Stimulated activated CD4-positive, alpha-beta T cell treated with anti-CD3 and anti-CD28 coated beads, TNF-alpha, amount 100 ng/mL, for 4 hours (primary cell): ENCODE measurements around the gene MEOX1.
"Not testable (repeated sequence)": the region's sequence is repeated elsewhere in the genome, so short reads cannot be mapped to it uniquely, and the experiment has no call there.

Experiments used
- DNase-seq, 3 experiments: peaks; one replicate each; pipeline ENCODE4 v3.0.0-alpha.2; 2020; ENCODE audit warnings: low read depth in 3 of 3

The MEOX1 gene

GRCh38 chr17:43616852-43617251 lies 44.9 kb downstream of the MEOX1 start:
- no peak for DNase-seq

- no peak for DNase-seq
These were observed 45.3 kb downstream of the MEOX1 start for GRCh38 chr17:43616421-43616820.

GRCh38 chr17:43616029-43616351 lies 45.7 kb downstream of the MEOX1 start:
- DNase-seq: no peak

GRCh38 chr17:43615330-43616028 lies 46.2 kb downstream of the MEOX1 start:
- DNase-seq: no peak

GRCh38 chr17:43614561-43614960 lies 47.2 kb downstream of the MEOX1 start:
- no peak for DNase-seq

- no peak for DNase-seq
These were observed 47.8 kb downstream of the MEOX1 start for GRCh38 chr17:43613917-43614316.

GRCh38 chr17:43612515-43612914 lies 49.2 kb downstream of the MEOX1 start:
- DNase-seq: no peak

GRCh38 chr17:43611230-43611969 lies 50.3 kb downstream of the MEOX1 start:
- no peak for DNase-seq

GRCh38 chr17:43609613-43610385 lies 51.9 kb downstream of the MEOX1 start:
- no peak for DNase-seq

GRCh38 chr17:43608313-43608712 lies 53.4 kb downstream of the MEOX1 start:
- DNase-seq: no peak

- DNase-seq: no peak
These were observed 57.2 kb downstream of the MEOX1 start for GRCh38 chr17:43604549-43604948.

- no peak for DNase-seq
These were observed 58.4 kb downstream of the MEOX1 start for GRCh38 chr17:43603321-43603720.

- not testable (repeated sequence) for DNase-seq
These were observed 59.2 kb downstream of the MEOX1 start for GRCh38 chr17:43602556-43602955.

- DNase-seq: no peak
These were observed 60.3 kb downstream of the MEOX1 start for GRCh38 chr17:43601280-43602039.

- no peak for DNase-seq
These were observed 61.9 kb downstream of the MEOX1 start for GRCh38 chr17:43599835-43600234.

- DNase-seq: no peak
These were observed 62.7 kb downstream of the MEOX1 start for GRCh38 chr17:43599046-43599395.

- no peak for DNase-seq
These were observed 63.2 kb downstream of the MEOX1 start for GRCh38 chr17:43598357-43599045.

- DNase-seq: no peak
These were observed 63.9 kb downstream of the MEOX1 start for GRCh38 chr17:43597624-43598356.

- DNase-seq: no peak
These were observed 66.3 kb downstream of the MEOX1 start for GRCh38 chr17:43595466-43595865.

GRCh38 chr17:43591779-43592562 lies 69.8 kb downstream of the MEOX1 start:
- no peak for DNase-seq
